Kidney capillary endothelial cell (primary cell): ENCODE results near the gene GPR89B.
"Not testable (repeated sequence)": the region's sequence is repeated elsewhere in the genome, so short reads cannot be mapped to it uniquely, and the experiment has no call there.

Experiments
- DNase-seq: peaks from one replicate; pipeline ENCODE4 v3.0.0-alpha.2; 2018; ENCODE audit warnings: low spot score

The GPR89B gene

GRCh38 chr1:148032690-148033089 is 104.5 kb downstream of the GPR89B start:
- not testable (repeated sequence) for DNase-seq

GRCh38 chr1:148033147-148033546 is 104.9 kb downstream of the GPR89B start:
- DNase-seq, result not testable (repeated sequence)

GRCh38 chr1:148037850-148038461 is 109.7 kb downstream of the GPR89B start:
- DNase-seq, result not testable (repeated sequence)

- peak; percentile 86 for DNase-seq
Measured at GRCh38 chr1:148038462-148039333, 110.5 kb downstream of the GPR89B start.
